ENCODE measurements around the gene TMPRSS13. TPM values are rescaled to one million over a fixed set of nuclear protein-coding genes. Genes with fewer than 3 reads are reported as not detected.

TMPRSS13 gene
- total RNA-seq, 1 experiment from 2014 or later: 0.50 TPM

DNA sequence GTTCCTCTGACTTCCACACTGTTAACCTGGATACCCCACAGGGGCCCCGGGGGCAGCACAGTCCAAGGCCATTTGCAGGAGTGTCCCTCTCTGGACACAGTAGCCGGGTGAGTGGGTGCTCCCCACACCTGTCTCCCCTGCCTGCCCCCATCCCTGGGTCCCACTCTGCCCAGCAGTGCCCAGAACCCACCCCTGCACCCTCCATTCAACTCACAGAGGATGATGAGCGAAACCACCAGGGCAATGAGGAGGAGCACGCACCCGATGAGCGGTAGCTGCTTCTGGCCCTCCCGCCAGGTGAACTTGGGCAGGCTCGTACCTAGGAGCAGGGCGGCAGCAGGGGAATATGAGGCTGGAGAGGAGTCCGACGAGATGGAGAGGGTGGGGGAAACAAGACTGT lies 12.2 kb downstream of the TMPRSS13 start:
- Histone ChIP-seq H4K8ac (replicated peaks; ENCODE audit: insufficient read length, low read depth, low read length) (no peak overlapping the region), H3K14ac (ENCODE audit: insufficient read depth, low read length) (no peak overlapping the region), H2BK120ac (ENCODE audit: low read depth, low read length, poor library complexity, severe bottlenecking) (no peak overlapping the region), H3K4me1 (ENCODE audit: insufficient read depth, low read length) (no peaks in the 10 kb centered on the region), H3T11ph (ENCODE audit: low read length) (no peak overlapping the region), H3K4ac (ENCODE audit: low read depth, low read length) (no peak overlapping the region), H3K79me2 (ENCODE audit: insufficient read depth, low read length) (no peaks in the 10 kb centered on the region), H4K5ac (ENCODE audit: insufficient read length, low read depth, low read length) (no peak overlapping the region), H4K20me1 (ENCODE audit: control insufficient read depth, insufficient read depth, insufficient read length) (no peaks in the 10 kb centered on the region), H3K79me1 (ENCODE audit: insufficient read depth, low read depth, low read length, poor library complexity, severe bottlenecking) (no peaks in the 10 kb centered on the region), H3K56ac (ENCODE audit: insufficient read length, low read depth, low read length) (no peak overlapping the region), H2BK15ac (ENCODE audit: low read depth, low read length) (no peak overlapping the region), H2AFZ (ENCODE audit: low read length) (no peak overlapping the region), H3K27me3 (ENCODE audit: insufficient read depth, low read length) (no peaks in the 10 kb centered on the region), H2BK12ac (ENCODE audit: insufficient read length, low read depth, low read length) (no peak overlapping the region), H2AK5ac (ENCODE audit: insufficient read length, low read length) (no peak overlapping the region), H3K18ac (ENCODE audit: insufficient read length, low read depth, low read length) (no peak overlapping the region), H3K23ac (ENCODE audit: insufficient read length, low read depth, low read length) (no peak overlapping the region), H2BK20ac (ENCODE audit: low read depth, low read length, poor library complexity, severe bottlenecking) (no peak overlapping the region), H3K27ac (ENCODE audit: insufficient read length, low read depth, low read length) (no peak overlapping the region), H3K9me3 (ENCODE audit: control insufficient read depth, low read depth, low read length) (no peaks in the 10 kb centered on the region), H3K23me2 (ENCODE audit: insufficient read length, low read depth, low read length, poor library complexity, severe bottlenecking) (no peaks in the 10 kb centered on the region), H3K9ac (ENCODE audit: extremely low read depth, insufficient read length, low read length) (no peak overlapping the region), H2BK5ac (ENCODE audit: insufficient read length, low read length) (no peak overlapping the region), H3K4me2 (ENCODE audit: insufficient read depth, insufficient read length, low read length) (no peak overlapping the region), H4K91ac (ENCODE audit: insufficient read length, low read depth, low read length) (no peak overlapping the region)
- Mint-ChIP-seq H3K27ac (no peak overlapping the region), H3K4me1 (peaks cover 0 to 7% of the 10 kb centered on the region in 2 experiments), H3K27me3 (ENCODE audit: low read depth) (peaks cover 14% of the 10 kb centered on the region), H3K4me3 (no peak overlapping the region), H3K9me3 (no peaks in the 10 kb centered on the region), H3K36me3 (ENCODE audit: insufficient read depth in 1 of 3, low read depth in 3 of 3) (no peaks in the 10 kb centered on the region)
- TF ChIP-seq CTCF (conservative IDR thresholded peaks at IDR 0.05): no peak
- DNase-seq: no peak
- no CpG with 5 or more reads among the region's 11 CpGs for WGBS (ENCODE audit: extremely low coverage, insufficient read length, low lambda C conversion rate)
